ENCODE measurements around the gene KLHL17.

The KLHL17 gene

DNA sequence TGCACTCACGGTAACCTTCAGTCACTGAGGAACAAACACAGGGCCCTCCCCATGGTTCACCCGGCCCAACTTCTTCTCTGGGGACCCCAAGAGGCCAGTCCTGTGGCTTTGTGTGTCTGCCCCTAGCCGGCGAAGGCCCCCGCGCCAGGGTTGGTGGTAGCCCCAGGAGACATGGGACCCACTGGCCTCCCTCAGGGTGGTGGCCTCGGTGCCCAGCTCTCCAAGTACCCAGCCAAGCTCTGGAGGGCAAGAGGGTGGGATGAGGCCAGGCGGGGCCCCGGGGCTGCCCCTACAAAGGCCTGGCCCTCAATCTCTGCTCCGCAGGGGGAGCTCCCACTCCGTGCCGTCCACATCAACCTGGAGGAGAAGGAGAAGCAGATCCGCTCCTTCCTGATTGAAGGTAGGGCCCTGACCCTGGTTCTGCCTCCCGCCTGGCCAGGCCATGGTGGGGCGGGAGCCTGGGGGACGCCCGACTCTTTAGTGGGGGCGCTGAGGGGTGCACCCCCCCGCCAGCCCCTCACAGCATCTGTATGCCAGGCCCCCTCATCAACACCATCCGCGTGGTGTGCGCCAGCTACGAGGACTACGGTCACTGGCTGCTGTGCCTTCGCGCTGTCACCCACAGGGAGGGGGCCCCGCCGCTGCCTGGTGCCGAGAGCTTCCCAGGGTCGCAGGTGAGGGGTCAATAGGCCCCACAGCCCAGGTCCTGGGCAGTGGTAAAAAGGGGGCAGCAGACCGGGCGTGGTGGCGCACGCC is 11.5 kb downstream of the KLHL17 start:
- H3K36me3 ChIP-seq = no peaks in the 10 kb centered on the region
- intact Hi-C loops (cut with DNase I; ENCODE audit: low total_unique reads) = no loop called here

DNA sequence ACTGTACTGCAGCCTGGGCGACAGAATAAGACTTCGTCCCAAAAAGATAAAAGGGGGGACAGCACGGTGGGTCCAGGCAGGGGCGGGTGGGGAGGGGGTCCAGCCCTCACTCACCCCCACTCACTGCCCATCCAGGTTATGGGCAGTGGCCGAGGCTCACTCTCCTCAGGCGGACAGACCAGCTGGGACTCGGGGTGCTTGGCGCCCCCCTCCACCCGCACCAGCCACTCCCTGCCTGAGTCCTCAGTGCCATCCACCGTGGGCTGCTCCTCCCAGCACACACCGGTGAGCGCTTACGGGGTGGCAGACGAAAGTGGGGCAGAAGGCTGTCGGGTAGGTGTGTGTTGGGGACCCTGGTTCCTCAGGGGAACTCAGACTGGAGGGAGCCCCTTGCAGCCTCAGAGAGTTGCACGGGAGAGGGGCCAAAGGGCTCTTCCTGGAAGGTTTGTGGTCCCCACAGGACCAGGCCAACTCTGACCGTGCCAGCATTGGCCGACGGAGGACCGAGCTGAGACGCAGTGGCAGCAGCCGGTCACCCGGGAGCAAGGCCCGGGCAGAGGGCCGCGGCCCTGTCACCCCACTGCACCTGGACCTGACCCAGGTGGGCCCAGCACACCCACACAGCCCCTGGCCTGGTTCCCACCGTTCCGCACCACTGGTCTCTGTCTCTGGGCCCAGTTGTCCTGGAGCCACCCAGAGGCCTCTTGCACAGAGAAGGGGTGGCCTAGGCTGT is 12.5 kb downstream of the KLHL17 start:
- peaks cover 0 to 16% (median 7%) of the 10 kb centered on the region in 4 donors for H3K4me1 ChIP-seq
- intact Hi-C loops (cut with DNase I; ENCODE audit: low total_unique reads) = no loop called here
- H3K27ac ChIP-seq = no peak overlapping the region
- no peaks in the 10 kb centered on the region for H3K9me3 ChIP-seq
- H3K4me3 ChIP-seq = no peak overlapping the region
- DNase-seq = no peak
- peaks cover 0 to 78% of the 10 kb centered on the region in 2 donors for H3K27me3 ChIP-seq
- TF ChIP-seq, protein P1, sequence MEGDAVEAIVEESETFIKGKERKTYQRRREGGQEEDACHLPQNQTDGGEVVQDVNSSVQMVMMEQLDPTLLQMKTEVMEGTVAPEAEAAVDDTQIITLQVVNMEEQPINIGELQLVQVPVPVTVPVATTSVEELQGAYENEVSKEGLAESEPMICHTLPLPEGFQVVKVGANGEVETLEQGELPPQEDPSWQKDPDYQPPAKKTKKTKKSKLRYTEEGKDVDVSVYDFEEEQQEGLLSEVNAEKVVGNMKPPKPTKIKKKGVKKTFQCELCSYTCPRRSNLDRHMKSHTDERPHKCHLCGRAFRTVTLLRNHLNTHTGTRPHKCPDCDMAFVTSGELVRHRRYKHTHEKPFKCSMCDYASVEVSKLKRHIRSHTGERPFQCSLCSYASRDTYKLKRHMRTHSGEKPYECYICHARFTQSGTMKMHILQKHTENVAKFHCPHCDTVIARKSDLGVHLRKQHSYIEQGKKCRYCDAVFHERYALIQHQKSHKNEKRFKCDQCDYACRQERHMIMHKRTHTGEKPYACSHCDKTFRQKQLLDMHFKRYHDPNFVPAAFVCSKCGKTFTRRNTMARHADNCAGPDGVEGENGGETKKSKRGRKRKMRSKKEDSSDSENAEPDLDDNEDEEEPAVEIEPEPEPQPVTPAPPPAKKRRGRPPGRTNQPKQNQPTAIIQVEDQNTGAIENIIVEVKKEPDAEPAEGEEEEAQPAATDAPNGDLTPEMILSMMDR (IDR thresholded peaks at IDR 0.05) = no peak
- H3K36me3 ChIP-seq = no peaks in the 10 kb centered on the region

More for the DNA sequence above, 11.5 kb downstream of the KLHL17 start:
- TF ChIP-seq, protein P1 (IDR thresholded peaks at IDR 0.05) = no peak
- no peak overlapping the region for H3K27ac ChIP-seq
- no peaks in the 10 kb centered on the region for H3K9me3 ChIP-seq
- peaks cover 0 to 26% (median 12%) of the 10 kb centered on the region in 4 donors for H3K4me1 ChIP-seq
- H3K27me3 ChIP-seq = peaks cover 0 to 85% of the 10 kb centered on the region in 2 donors
- no peak overlapping the region for H3K4me3 ChIP-seq
- DNase-seq = no peak

DNA sequence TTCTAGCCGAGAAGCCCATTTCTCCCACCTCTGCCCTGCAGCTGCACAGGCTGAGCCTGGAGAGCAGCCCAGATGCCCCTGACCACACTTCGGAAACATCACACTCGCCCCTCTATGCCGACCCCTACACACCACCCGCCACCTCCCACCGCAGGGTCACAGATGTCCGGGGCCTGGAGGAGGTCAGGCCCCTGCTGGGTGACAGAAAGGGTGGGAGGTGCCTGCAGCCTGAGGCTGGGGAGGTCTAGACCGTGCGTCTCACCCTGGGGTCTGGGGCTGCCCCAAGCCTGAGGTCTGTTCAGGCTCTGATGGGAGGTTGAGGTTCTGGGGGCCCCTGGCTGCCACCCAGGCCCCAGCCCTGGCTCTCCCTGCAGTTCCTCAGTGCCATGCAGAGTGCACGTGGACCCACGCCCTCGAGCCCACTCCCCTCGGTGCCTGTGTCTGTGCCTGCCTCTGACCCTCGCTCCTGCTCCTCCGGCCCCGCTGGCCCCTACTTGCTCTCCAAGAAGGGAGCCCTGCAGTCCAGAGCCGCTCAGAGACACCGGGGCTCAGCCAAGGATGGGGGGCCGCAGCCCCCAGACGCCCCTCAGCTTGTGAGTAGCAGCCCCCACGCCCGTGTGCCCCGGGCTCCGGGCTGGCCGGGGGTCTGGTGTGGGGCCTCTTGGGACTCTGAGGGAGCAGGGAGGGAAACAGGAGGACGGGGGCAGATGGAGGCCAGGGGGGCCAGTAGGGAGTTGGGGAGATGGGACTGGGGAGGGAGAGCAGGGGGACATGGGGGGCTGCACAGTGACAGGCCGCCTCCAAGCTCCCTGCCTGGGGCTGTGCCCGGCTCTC is 13.3 kb downstream of the KLHL17 start:
- Histone ChIP-seq H3K9me3 (no peaks in the 10 kb centered on the region), H3K4me3 (no peak overlapping the region), H3K36me3 (no peaks in the 10 kb centered on the region), H3K4me1 (peaks cover 0 to 14% (median 7%) of the 10 kb centered on the region in 4 donors), H3K27ac (no peak overlapping the region), H3K27me3 (peaks cover 0 to 72% of the 10 kb centered on the region in 2 donors)
- TF ChIP-seq, protein P1 (IDR thresholded peaks at IDR 0.05) = no peak
- DNase-seq = no peak
- intact Hi-C loops (cut with DNase I; ENCODE audit: low total_unique reads) = no loop called here

DNA sequence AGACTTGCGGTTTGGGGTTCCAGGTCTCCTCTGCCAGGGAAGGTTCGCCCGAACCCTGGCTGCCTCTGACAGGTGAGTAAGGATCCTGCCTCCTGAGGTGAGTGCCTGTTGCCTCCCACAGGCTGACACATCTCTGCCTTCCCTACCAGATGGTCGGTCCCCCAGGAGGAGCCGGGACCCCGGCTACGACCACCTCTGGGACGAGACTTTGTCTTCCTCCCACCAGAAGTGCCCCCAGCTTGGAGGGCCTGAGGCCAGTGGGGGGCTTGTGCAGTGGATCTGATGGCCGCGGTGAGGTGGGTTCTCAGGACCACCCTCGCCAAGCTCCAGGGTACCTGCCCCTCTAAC is 13.9 kb downstream of the KLHL17 start:
- intact Hi-C loops (cut with DNase I; ENCODE audit: low total_unique reads) = no loop called here
- Histone ChIP-seq H3K4me3 (no peak overlapping the region), H3K27me3 (peaks cover 0 to 69% of the 10 kb centered on the region in 2 donors), H3K27ac (no peak overlapping the region), H3K4me1 (peaks cover 0 to 14% (median 7%) of the 10 kb centered on the region in 4 donors), H3K9me3 (no peaks in the 10 kb centered on the region), H3K36me3 (no peaks in the 10 kb centered on the region)
- no peak for DNase-seq
- TF ChIP-seq, protein P1 (IDR thresholded peaks at IDR 0.05) = no peak

DNA sequence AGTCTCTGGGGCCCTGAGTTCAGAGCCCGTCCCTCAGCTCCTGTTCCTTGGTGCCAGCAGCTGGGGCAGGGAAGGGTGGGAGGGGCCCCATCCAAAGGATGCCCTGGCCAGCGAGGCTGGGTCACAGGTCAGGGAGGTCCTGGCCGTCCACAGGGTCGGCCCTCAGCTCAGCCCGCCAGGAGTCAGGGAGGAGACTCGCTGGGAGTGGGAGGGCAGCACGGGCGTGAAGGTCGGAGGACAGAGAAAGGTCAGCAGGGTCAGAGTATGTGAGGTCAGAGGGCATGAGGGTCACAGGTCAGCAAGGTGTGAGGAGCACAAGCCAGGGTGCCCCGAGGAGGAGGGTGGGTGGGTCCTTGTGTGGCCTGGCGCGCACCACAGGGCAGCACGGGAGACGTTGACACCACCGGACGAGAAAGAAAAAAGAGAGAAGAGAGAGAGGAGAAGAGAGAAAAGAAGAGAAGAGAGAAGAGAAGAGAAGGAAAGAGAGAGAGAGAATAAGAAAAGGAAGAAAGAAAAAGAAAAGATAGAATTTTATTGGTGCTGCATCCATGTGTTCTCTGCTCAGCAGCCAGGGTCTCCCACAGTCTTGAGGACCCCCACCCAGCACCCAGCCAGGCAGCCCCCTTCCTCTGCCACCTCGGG is 14.4 kb downstream of the KLHL17 start:
- peaks cover 0 to 64% of the 10 kb centered on the region in 2 donors for H3K27me3 ChIP-seq
- no peaks in the 10 kb centered on the region for H3K9me3 ChIP-seq
- TF ChIP-seq, protein P1 (IDR thresholded peaks at IDR 0.05) = no peak
- intact Hi-C loops (cut with DNase I; ENCODE audit: low total_unique reads) = no loop called here
- H3K4me1 ChIP-seq = peaks cover 0 to 14% (median 7%) of the 10 kb centered on the region in 4 donors
- DNase-seq = no peak
- H3K27ac ChIP-seq = no peak overlapping the region
- no peaks in the 10 kb centered on the region for H3K36me3 ChIP-seq
- H3K4me3 ChIP-seq = no peak overlapping the region

Data from tibial artery (tissue), 4 donors.